ENCODE measurements around the gene SLC39A11.

The SLC39A11 gene

GRCh38 chr17:72886622-72887021 lies 205.9 kb downstream of the SLC39A11 start:
- Histone ChIP-seq H3K27ac (no peak overlapping the region), H3K4me3 (ENCODE audit: low read depth, low read length) (no peak overlapping the region), H3K27me3 (ENCODE audit: insufficient read depth, low read depth, severe bottlenecking) (no peaks in the 10 kb centered on the region), H3K9me3 (ENCODE audit: severe bottlenecking) (no peaks in the 10 kb centered on the region), H3K36me3 (peaks cover 30% of the 10 kb centered on the region)
- no peak for DNase-seq
- TF ChIP-seq CTCF (IDR thresholded peaks at IDR 0.05; ENCODE audit: low read depth, low read length): no peak

GRCh38 chr17:72884066-72884465 lies 208.4 kb downstream of the SLC39A11 start:
- Histone ChIP-seq H3K27me3 (ENCODE audit: insufficient read depth, low read depth, severe bottlenecking) (no peaks in the 10 kb centered on the region), H3K4me3 (ENCODE audit: low read depth, low read length) (no peak overlapping the region), H3K36me3 (peaks cover 38% of the 10 kb centered on the region), H3K9me3 (ENCODE audit: severe bottlenecking) (peaks cover 6% of the 10 kb centered on the region), H3K27ac (no peak overlapping the region)
- no peak for DNase-seq
- no peak for TF ChIP-seq CTCF (IDR thresholded peaks at IDR 0.05; ENCODE audit: low read depth, low read length)

GRCh38 chr17:72883351-72883750 lies 209.1 kb downstream of the SLC39A11 start:
- Histone ChIP-seq H3K9me3 (ENCODE audit: severe bottlenecking) (peaks cover 6% of the 10 kb centered on the region), H3K27ac (no peak overlapping the region), H3K36me3 (peaks cover 35% of the 10 kb centered on the region), H3K4me3 (ENCODE audit: low read depth, low read length) (no peak overlapping the region), H3K27me3 (ENCODE audit: insufficient read depth, low read depth, severe bottlenecking) (no peaks in the 10 kb centered on the region)
- TF ChIP-seq CTCF (IDR thresholded peaks at IDR 0.05; ENCODE audit: low read depth, low read length): no peak
- DNase-seq: no peak

- Histone ChIP-seq H3K36me3 (peaks cover 28% of the 10 kb centered on the region), H3K27ac (no peak overlapping the region), H3K9me3 (ENCODE audit: severe bottlenecking) (peaks cover 10% of the 10 kb centered on the region), H3K27me3 (ENCODE audit: insufficient read depth, low read depth, severe bottlenecking) (no peaks in the 10 kb centered on the region), H3K4me3 (ENCODE audit: low read depth, low read length) (no peak overlapping the region)
- TF ChIP-seq CTCF (IDR thresholded peaks at IDR 0.05; ENCODE audit: low read depth, low read length): no peak
- DNase-seq: no peak
Observed at GRCh38 chr17:72882426-72882825, 210.1 kb downstream of the SLC39A11 start.

GRCh38 chr17:72879877-72880276 lies 212.6 kb downstream of the SLC39A11 start:
- no peak for DNase-seq
- no peak for TF ChIP-seq CTCF (IDR thresholded peaks at IDR 0.05; ENCODE audit: low read depth, low read length)
- no peaks in the 10 kb centered on the region for H3K27me3 ChIP-seq (ENCODE audit: insufficient read depth, low read depth, severe bottlenecking)
- H3K4me3 ChIP-seq (ENCODE audit: low read depth, low read length): no peak overlapping the region
- no peak overlapping the region for H3K27ac ChIP-seq
- H3K9me3 ChIP-seq (ENCODE audit: severe bottlenecking): peaks cover 22% of the 10 kb centered on the region
- peaks cover 15% of the 10 kb centered on the region for H3K36me3 ChIP-seq

- Histone ChIP-seq H3K27ac (no peak overlapping the region), H3K27me3 (ENCODE audit: insufficient read depth, low read depth, severe bottlenecking) (no peaks in the 10 kb centered on the region), H3K36me3 (peaks cover 15% of the 10 kb centered on the region), H3K4me3 (ENCODE audit: low read depth, low read length) (no peak overlapping the region), H3K9me3 (ENCODE audit: severe bottlenecking) (peaks cover 22% of the 10 kb centered on the region)
- DNase-seq: no peak
- TF ChIP-seq CTCF (IDR thresholded peaks at IDR 0.05; ENCODE audit: low read depth, low read length): no peak
Observed at GRCh38 chr17:72878975-72879660, 213.4 kb downstream of the SLC39A11 start.

Measured in WERI-Rb-1 (cell line).